Measurements from ENCODE around the gene MT1F. TPM values are rescaled to one million over a fixed set of nuclear protein-coding genes. Genes with fewer than 3 reads are reported as not detected.
"Not testable (repeated sequence)": the region's sequence is repeated elsewhere in the genome, so short reads cannot be mapped to it uniquely, and the experiment has no call there.

MT1F gene
- total and polyA plus RNA-seq, 5 donors from 2014 or later: 6.8 to 88.5 (median 34.4) TPM

DNA sequence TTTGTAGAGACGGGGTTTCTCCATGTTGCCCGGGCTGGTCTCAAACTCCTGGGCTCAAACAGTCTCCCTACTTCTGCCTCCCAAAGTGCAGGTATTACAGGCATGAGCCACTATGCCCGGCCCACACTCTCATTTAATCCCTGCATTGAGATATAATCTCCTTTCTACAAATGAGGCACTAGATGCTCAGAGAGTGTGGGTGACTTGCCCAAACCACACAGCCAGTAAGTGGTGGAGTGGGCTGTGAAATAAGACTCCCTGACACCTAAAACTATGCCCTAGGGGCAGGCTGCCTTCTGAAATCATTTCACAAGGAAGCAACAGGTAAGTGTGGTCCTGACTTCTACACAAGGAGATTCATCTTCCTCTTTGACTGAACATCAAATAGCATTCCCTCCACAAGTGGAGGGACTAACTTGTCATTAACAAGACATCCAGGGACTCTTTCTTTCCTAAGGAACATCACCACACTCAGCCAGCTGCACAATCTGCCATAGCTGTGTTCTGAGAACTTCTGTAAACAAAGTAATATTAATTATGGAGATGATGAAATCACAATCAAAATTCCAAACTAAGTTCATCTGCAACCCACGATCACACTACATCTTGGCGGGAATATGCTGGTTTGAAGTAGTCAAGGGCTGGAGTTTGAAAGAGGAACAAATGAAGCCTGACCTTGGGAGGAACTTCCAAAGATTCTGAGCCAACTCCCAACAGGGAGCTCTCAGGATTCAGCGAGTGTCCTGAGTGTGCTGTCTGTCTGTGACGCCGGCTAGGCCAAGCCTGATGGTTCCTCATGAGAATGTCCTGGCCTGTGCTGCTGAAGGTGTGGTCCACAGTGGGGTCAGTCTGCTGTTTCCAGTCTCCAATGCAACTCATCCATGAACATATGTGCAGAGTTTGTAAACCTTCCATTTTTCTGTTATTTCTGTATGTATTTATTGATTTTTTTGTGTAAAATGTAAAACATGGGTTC is 7.8 kb downstream of the MT1F start:
- Mint-ChIP-seq H3K4me3 (peak overlapping the region in 1 of 4 donors; percentile 11), H3K4me1 (peaks cover 0 to 47% (median 22%) of the 10 kb centered on the region in 4 donors), H3K36me3 (peaks cover 19% of the 10 kb centered on the region), H3K27me3 (peaks cover 50% of the 10 kb centered on the region)
- H3K9me3 Mint-ChIP-seq; H3K36me3 ChIP-seq (ENCODE audit: control insufficient read depth, insufficient read depth, low read length); DNase-seq; H3K27ac ChIP-seq (ENCODE audit: insufficient read depth, low read length, poor library complexity, severe bottlenecking); H3K4me3 ChIP-seq (ENCODE audit: low read depth, low read length); H3K27ac Mint-ChIP-seq; H3K9me3 ChIP-seq (ENCODE audit: control insufficient read depth in 2 of 2, low read length in 2 of 2); ATAC-seq (ENCODE audit: low read depth in 2 of 2): not testable (repeated sequence)
- Histone ChIP-seq H3K27me3 (ENCODE audit: control insufficient read depth, insufficient read depth, low read length) (peaks cover 21% of the 10 kb centered on the region), H3K4me1 (ENCODE audit: control insufficient read depth, insufficient read depth, low read length, poor library complexity, severe bottlenecking) (peaks cover 29% of the 10 kb centered on the region)

- Mint-ChIP-seq H3K4me3 (peak within 1 kb of the TSS in 2 of 4 donors; percentile 35 to 46), H3K27ac (no peak within 1 kb of the TSS), H3K9me3 (peaks cover 0 to 1% (median 0%) of the 10 kb centered on the region in 7 donors), H3K27me3 (peaks cover 64% of the 10 kb centered on the region), H3K36me3 (peaks cover 14% of the 10 kb centered on the region), H3K4me1 (peaks cover 0 to 30% (median 8%) of the 10 kb centered on the region in 4 donors)
- peaks cover 22% of the 10 kb centered on the region for H3K4me1 ChIP-seq (ENCODE audit: control insufficient read depth, insufficient read depth, low read length, poor library complexity, severe bottlenecking)
- no peak within 1 kb of the TSS for H3K4me3 ChIP-seq (ENCODE audit: low read depth, low read length)
- H3K27me3 ChIP-seq (ENCODE audit: control insufficient read depth, insufficient read depth, low read length): peaks cover 35% of the 10 kb centered on the region
- no peaks in the 10 kb centered on the region for H3K36me3 ChIP-seq (ENCODE audit: control insufficient read depth, insufficient read depth, low read length)
- DNase-seq (peak in 1 of 3 donors; percentile 60), ATAC-seq (ENCODE audit: low read depth in 2 of 2) (peak in 1 of 2 donors; percentile 51)
- no peak within 1 kb of the TSS for H3K27ac ChIP-seq (ENCODE audit: insufficient read depth, low read length, poor library complexity, severe bottlenecking)
- no peaks in the 10 kb centered on the region for H3K9me3 ChIP-seq (ENCODE audit: control insufficient read depth in 2 of 2, low read length in 2 of 2)
Observed at GRCh38 chr16:56667581-56668571, 10.1 kb downstream of the MT1F start, which contains the start of gene MT1G. Gene MT1G (minus strand): TSS chr16:56668065. CDS start chr16:56667993, 72 bp downstream.

GRCh38 chr16:56669005-56669839 is 11.5 kb downstream of the MT1F start, which contains the start of gene MT1H:
Gene MT1H (plus strand): TSS chr16:56669814. CDS start chr16:56669885, 71 bp downstream.
- no peak within 1 kb of the TSS for H3K4me3 ChIP-seq (ENCODE audit: low read depth, low read length)
- Mint-ChIP-seq H3K27me3 (peaks cover 68% of the 10 kb centered on the region), H3K4me1 (peaks cover 0 to 26% (median 8%) of the 10 kb centered on the region in 4 donors), H3K4me3 (peak within 1 kb of the TSS in 3 of 4 donors; percentile 45 to 65 (median 59)), H3K36me3 (peaks cover 14% of the 10 kb centered on the region), H3K27ac (peak within 1 kb of the TSS in 1 of 3 donors; percentile 86), H3K9me3 (peaks cover 0 to 1% (median 0%) of the 10 kb centered on the region in 7 donors)
- peaks cover 15% of the 10 kb centered on the region for H3K4me1 ChIP-seq (ENCODE audit: control insufficient read depth, insufficient read depth, low read length, poor library complexity, severe bottlenecking)
- ATAC-seq (ENCODE audit: low read depth in 2 of 2) (peak; percentile 22 to 24), DNase-seq (peak in 1 of 3 donors; percentile 30)
- H3K36me3 ChIP-seq (ENCODE audit: control insufficient read depth, insufficient read depth, low read length): no peaks in the 10 kb centered on the region
- H3K9me3 ChIP-seq (ENCODE audit: control insufficient read depth in 2 of 2, low read length in 2 of 2): no peaks in the 10 kb centered on the region
- peaks cover 37% of the 10 kb centered on the region for H3K27me3 ChIP-seq (ENCODE audit: control insufficient read depth, insufficient read depth, low read length)
- no peak within 1 kb of the TSS for H3K27ac ChIP-seq (ENCODE audit: insufficient read depth, low read length, poor library complexity, severe bottlenecking)

GRCh38 chr16:56669840-56670619 is 12.3 kb downstream of the MT1F start:
- H3K27me3 Mint-ChIP-seq: peaks cover 67% of the 10 kb centered on the region
- H3K4me1 Mint-ChIP-seq: peaks cover 0 to 31% (median 9%) of the 10 kb centered on the region in 4 donors
- H3K9me3 ChIP-seq (ENCODE audit: control insufficient read depth in 2 of 2, low read length in 2 of 2): no peaks in the 10 kb centered on the region
- H3K4me1 ChIP-seq (ENCODE audit: control insufficient read depth, insufficient read depth, low read length, poor library complexity, severe bottlenecking): peaks cover 15% of the 10 kb centered on the region
- DNase-seq (no peak), ATAC-seq (ENCODE audit: low read depth in 2 of 2) (no peak)
- H3K9me3 Mint-ChIP-seq: peaks cover 0 to 1% (median 0%) of the 10 kb centered on the region in 7 donors
- H3K36me3 ChIP-seq (ENCODE audit: control insufficient read depth, insufficient read depth, low read length): no peaks in the 10 kb centered on the region
- H3K4me3 Mint-ChIP-seq: peak overlapping the region in 3 of 4 donors; percentile 45 to 65 (median 59)
- H3K4me3 ChIP-seq (ENCODE audit: low read depth, low read length): no peak overlapping the region
- H3K27ac ChIP-seq (ENCODE audit: insufficient read depth, low read length, poor library complexity, severe bottlenecking): no peak overlapping the region
- peaks cover 37% of the 10 kb centered on the region for H3K27me3 ChIP-seq (ENCODE audit: control insufficient read depth, insufficient read depth, low read length)
- H3K36me3 Mint-ChIP-seq: peaks cover 14% of the 10 kb centered on the region
- peak overlapping the region in 1 of 3 donors; percentile 86 for H3K27ac Mint-ChIP-seq

DNA sequence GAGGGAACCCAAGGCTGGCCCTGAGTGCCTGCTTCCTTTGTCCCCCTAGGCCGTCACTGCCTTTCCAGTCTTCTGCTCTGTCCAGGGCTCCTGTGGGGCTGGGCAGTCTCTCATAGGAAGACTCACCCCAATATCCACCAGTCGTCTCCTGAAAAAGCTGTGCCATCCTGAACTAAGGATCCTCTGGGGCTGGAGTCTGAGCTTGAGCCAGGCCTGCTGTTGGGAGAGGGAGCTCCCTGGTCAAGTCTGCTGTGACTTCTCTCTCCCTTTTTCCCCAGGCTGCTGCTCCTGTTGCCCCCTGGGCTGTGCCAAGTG is 12.8 kb downstream of the MT1F start:
- Mint-ChIP-seq H3K27me3 (peaks cover 72% of the 10 kb centered on the region), H3K4me3 (no peak overlapping the region), H3K4me1 (peaks cover 0 to 37% (median 11%) of the 10 kb centered on the region in 4 donors), H3K9me3 (peaks cover 0 to 1% (median 0%) of the 10 kb centered on the region in 7 donors), H3K36me3 (peaks cover 10% of the 10 kb centered on the region), H3K27ac (no peak overlapping the region)
- H3K4me3 ChIP-seq (ENCODE audit: low read depth, low read length): no peak overlapping the region
- peaks cover 15% of the 10 kb centered on the region for H3K4me1 ChIP-seq (ENCODE audit: control insufficient read depth, insufficient read depth, low read length, poor library complexity, severe bottlenecking)
- no peaks in the 10 kb centered on the region for H3K9me3 ChIP-seq (ENCODE audit: control insufficient read depth in 2 of 2, low read length in 2 of 2)
- DNase-seq: no peak
- no peak for ATAC-seq (ENCODE audit: low read depth in 2 of 2)
- peaks cover 37% of the 10 kb centered on the region for H3K27me3 ChIP-seq (ENCODE audit: control insufficient read depth, insufficient read depth, low read length)
- H3K36me3 ChIP-seq (ENCODE audit: control insufficient read depth, insufficient read depth, low read length): no peaks in the 10 kb centered on the region
- H3K27ac ChIP-seq (ENCODE audit: insufficient read depth, low read length, poor library complexity, severe bottlenecking): no peak overlapping the region

- peaks cover 76% of the 10 kb centered on the region for H3K27me3 Mint-ChIP-seq
- not testable (repeated sequence) for H3K9me3 Mint-ChIP-seq; H3K36me3 ChIP-seq (ENCODE audit: control insufficient read depth, insufficient read depth, low read length); H3K27ac Mint-ChIP-seq; DNase-seq; H3K36me3 Mint-ChIP-seq; H3K4me3 ChIP-seq (ENCODE audit: low read depth, low read length); H3K27ac ChIP-seq (ENCODE audit: insufficient read depth, low read length, poor library complexity, severe bottlenecking); H3K9me3 ChIP-seq (ENCODE audit: control insufficient read depth in 2 of 2, low read length in 2 of 2); H3K4me3 Mint-ChIP-seq; ATAC-seq (ENCODE audit: low read depth in 2 of 2)
- Histone ChIP-seq H3K4me1 (ENCODE audit: control insufficient read depth, insufficient read depth, low read length, poor library complexity, severe bottlenecking) (peaks cover 21% of the 10 kb centered on the region), H3K27me3 (ENCODE audit: control insufficient read depth, insufficient read depth, low read length) (peaks cover 37% of the 10 kb centered on the region)
- peaks cover 0 to 46% (median 13%) of the 10 kb centered on the region in 4 donors for H3K4me1 Mint-ChIP-seq
Observed at GRCh38 chr16:56671691-56672090, 13.9 kb downstream of the MT1F start.
